ENCODE data around the gene TMEM40.

Gene TMEM40

GRCh38 chr3:12722226-12722625 lies 36.8 kb downstream of the TMEM40 start:
- Histone ChIP-seq H3K4me1 (peaks cover 7% of the 10 kb centered on the region), H3K9me3 (ENCODE audit: control insufficient read depth, low read length) (no peaks in the 10 kb centered on the region), H3K27ac (no peak overlapping the region), H2AFZ (no peak overlapping the region), H3K27me3 (ENCODE audit: control insufficient read depth, insufficient read depth, low read length) (no peaks in the 10 kb centered on the region), H3K4me2 (ENCODE audit: low read length) (no peak overlapping the region), H3K9ac (no peak overlapping the region), H3K79me2 (no peaks in the 10 kb centered on the region), H3K4me3 (ENCODE audit: low read depth, low read length) (no peak overlapping the region), H3K36me3 (ENCODE audit: control insufficient read depth, insufficient read depth, low read length) (no peaks in the 10 kb centered on the region)
- TF ChIP-seq CTCF (IDR thresholded peaks at IDR 0.05) = no peak

GRCh38 chr3:12719984-12720898 lies 38.8 kb downstream of the TMEM40 start:
- TF ChIP-seq CTCF (IDR thresholded peaks at IDR 0.05) = peak; percentile 96
- H3K27ac ChIP-seq = no peak overlapping the region
- H2AFZ ChIP-seq = peak overlapping the region; percentile 80
- H3K9me3 ChIP-seq (ENCODE audit: control insufficient read depth, low read length) = no peaks in the 10 kb centered on the region
- no peaks in the 10 kb centered on the region for H3K36me3 ChIP-seq (ENCODE audit: control insufficient read depth, insufficient read depth, low read length)
- no peaks in the 10 kb centered on the region for H3K79me2 ChIP-seq
- H3K4me1 ChIP-seq = peaks cover 7% of the 10 kb centered on the region
- H3K9ac ChIP-seq = no peak overlapping the region
- no peaks in the 10 kb centered on the region for H3K27me3 ChIP-seq (ENCODE audit: control insufficient read depth, insufficient read depth, low read length)
- H3K4me2 ChIP-seq (ENCODE audit: low read length) = no peak overlapping the region
- H3K4me3 ChIP-seq (ENCODE audit: low read depth, low read length) = peak overlapping the region; percentile 12

GRCh38 chr3:12719541-12719940 lies 39.5 kb downstream of the TMEM40 start:
- Histone ChIP-seq H3K4me2 (ENCODE audit: low read length) (no peak overlapping the region), H3K9me3 (ENCODE audit: control insufficient read depth, low read length) (no peaks in the 10 kb centered on the region), H3K79me2 (no peaks in the 10 kb centered on the region), H3K4me3 (ENCODE audit: low read depth, low read length) (no peak overlapping the region), H3K36me3 (ENCODE audit: control insufficient read depth, insufficient read depth, low read length) (no peaks in the 10 kb centered on the region), H3K9ac (no peak overlapping the region), H2AFZ (peak overlapping the region; percentile 80), H3K4me1 (peaks cover 7% of the 10 kb centered on the region), H3K27me3 (ENCODE audit: control insufficient read depth, insufficient read depth, low read length) (no peaks in the 10 kb centered on the region), H3K27ac (no peak overlapping the region)
- no peak for TF ChIP-seq CTCF (IDR thresholded peaks at IDR 0.05)

- no peaks in the 10 kb centered on the region for H3K36me3 ChIP-seq (ENCODE audit: control insufficient read depth, insufficient read depth, low read length)
- H3K4me3 ChIP-seq (ENCODE audit: low read depth, low read length) = no peak overlapping the region
- H2AFZ ChIP-seq = peak overlapping the region; percentile 51
- H3K27me3 ChIP-seq (ENCODE audit: control insufficient read depth, insufficient read depth, low read length) = no peaks in the 10 kb centered on the region
- H3K4me2 ChIP-seq (ENCODE audit: low read length) = peak overlapping the region; percentile 44
- no peaks in the 10 kb centered on the region for H3K79me2 ChIP-seq
- H3K27ac ChIP-seq = no peak overlapping the region
- no peak overlapping the region for H3K9ac ChIP-seq
- no peak for TF ChIP-seq CTCF (IDR thresholded peaks at IDR 0.05)
- H3K9me3 ChIP-seq (ENCODE audit: control insufficient read depth, low read length) = no peaks in the 10 kb centered on the region
- H3K4me1 ChIP-seq = peaks cover 7% of the 10 kb centered on the region
Measured at GRCh38 chr3:12716605-12717151, 42.4 kb downstream of the TMEM40 start.
